Globus pallidus (tissue), 1 donor: ENCODE data around the gene NUP188.
A peak's percentile ranks its signal among the peaks of the same experiment; 100 is the strongest.
"Not testable (repeated sequence)": the region's sequence is repeated elsewhere in the genome, so short reads cannot be mapped to it uniquely, and the experiment has no call there.

ENCODE experiments used
- DNase-seq: peaks from one replicate; pipeline ENCODE4 v3.0.0-alpha.2; 2015; ENCODE audit warnings: low spot score

The NUP188 gene

DNA sequence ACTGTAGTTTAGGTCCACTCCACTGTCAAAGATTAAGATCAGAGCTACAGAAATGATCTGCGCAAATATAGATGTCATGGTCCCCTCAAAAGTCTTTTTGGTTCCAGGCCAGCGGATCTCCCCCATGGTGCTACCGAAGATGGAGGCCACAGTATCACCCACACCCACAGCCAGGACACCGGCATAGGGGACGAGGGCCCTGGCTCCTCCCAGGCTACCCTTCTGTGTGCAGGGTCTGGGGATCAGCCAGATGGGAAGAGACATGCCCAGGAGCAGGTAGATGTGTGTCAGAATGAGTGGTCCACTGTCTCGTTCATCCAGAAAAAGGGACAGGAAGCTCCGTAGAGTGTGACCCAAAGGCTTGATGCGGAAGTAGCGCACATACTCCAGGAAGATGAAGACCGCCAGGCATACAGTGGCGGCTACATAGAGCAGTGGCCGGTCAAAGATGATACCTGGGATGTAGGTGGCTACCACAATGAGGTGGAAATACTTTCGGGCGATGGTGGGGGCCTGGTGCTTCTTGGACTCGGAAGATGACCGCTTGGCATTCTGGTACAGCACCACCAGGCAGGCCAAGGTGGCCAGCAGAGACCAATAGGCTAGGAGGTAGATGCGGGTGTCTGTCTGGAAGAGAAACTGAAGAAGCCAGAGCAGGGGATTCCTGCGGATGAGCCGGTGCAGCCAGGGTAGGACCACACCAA, 1.5 kb upstream of the NUP188 start:
- no peak for DNase-seq

DNA sequence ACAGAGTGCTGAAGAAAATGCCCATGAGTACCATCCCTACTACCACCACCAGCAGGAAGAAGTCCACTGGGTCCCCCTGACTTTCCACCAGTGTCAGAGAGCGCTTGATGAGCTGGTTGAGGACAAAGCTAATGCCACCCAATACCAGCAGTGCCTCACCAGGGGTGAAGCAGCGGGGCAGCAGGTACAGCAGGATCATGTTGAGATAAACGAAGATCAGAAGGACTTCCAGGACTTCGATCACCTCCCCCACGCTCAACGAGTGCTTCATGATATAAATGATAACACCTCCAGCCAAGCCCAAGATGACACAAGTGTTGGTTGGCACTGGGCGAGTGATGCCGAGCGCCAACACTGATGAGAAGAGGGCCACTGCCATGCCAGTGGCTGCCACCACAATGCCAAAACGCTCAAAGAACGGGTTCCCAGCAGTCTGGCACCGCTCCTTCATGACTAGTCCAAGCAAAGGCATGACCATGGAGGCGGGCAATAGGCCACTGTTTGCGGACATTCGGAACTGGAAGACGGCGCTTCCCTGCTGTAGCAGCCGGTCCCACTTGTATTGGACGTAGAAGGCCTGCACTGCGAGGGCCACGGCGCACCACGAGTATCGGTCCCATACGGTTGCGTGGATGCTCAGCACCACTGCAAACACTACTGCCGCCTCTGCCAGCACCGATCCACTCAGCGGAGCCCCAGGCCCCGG, 775 bp upstream of the NUP188 start:
- peak; percentile 23 for DNase-seq

DNA sequence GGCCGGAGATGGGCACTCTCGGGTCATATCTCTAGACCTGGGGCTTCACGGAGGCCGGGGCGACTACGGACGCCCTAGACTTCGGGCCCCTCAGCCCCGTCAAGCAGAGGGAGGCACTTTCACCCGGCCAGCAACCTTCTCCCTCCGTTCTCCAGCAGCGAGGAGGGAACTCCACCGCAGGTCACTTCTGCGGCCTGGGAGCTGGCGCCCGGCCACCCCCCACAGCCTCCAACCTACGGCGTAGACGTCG, 297 bp upstream of the NUP188 start:
- no peak for DNase-seq

DNA sequence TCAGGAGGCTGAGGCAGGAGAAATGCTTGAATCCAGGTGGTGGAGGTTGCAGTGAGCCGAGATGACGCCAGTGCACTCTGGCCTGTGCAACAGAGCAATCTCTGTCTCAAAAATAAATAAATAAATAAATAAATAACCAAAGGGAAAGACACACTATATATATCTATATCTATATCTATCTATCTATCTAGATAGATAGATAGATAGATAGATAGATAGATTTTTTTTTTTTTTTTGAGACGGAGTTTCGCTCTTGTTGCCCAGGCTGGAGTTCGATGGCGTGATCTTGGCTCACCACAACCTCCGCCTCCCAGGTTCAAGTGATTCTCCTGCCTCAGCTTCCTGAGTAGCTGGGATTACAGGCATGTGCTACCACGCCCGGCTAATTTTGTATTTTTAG, 13.9 kb downstream of the NUP188 start:
- not testable (repeated sequence) for DNase-seq

DNA sequence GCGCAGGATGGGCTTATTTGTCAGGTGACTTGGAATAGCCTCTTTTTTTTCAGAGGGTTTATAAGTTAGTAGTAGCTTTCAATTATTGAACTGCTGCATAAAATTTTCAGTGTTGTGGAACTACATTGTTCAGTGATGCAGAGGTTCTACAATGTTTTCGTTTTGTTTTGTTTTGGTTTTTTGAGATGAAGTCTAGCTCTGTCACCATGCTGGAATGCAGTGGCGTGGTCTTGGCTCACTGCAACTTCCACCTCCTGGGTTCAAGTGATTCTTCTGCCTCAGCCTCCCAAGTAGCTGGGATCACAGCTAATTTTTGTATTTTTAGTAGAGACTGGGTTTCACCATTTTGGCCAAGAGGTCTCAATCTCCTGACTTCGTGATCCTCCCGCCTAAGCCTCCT, 22.0 kb downstream of the NUP188 start:
- no peak for DNase-seq

DNA sequence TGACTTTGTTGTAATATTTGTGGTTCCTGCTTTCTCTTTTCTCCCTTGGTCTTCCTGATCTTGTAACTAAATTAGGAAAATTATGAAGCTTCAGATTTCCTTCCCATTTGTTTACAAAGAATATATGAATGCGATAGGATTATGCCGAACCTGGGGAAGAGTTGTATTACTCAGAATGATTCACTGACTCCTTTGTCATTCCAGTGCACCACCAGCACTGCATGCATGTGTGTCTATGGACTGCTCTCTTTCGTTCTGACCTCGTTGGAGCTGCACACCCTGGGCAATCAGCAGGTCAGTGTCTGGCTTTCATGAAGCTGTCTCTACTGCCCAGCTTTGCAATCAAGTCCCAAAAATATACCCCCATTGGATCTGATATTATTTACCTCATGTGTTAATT, 25.5 kb downstream of the NUP188 start:
- DNase-seq = no peak

DNA sequence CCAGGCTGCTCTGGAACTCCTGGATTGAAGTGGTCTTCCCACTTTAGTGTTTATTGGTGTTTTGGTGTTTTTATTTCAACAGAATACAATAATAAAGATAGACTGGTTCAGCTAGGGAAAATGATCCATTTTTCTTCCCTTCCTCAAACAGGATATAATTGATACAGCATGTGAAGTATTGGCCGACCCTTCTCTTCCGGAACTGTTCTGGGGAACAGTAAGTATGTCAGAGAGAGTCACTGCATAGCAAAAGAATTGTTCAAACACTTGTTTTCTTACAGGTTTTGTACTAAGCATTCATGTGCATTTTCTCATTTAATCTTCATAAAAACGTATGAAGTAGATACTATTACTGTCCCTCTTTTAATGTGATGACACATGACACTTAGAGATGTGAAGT, 31.6 kb downstream of the NUP188 start:
- DNase-seq = no peak

DNA sequence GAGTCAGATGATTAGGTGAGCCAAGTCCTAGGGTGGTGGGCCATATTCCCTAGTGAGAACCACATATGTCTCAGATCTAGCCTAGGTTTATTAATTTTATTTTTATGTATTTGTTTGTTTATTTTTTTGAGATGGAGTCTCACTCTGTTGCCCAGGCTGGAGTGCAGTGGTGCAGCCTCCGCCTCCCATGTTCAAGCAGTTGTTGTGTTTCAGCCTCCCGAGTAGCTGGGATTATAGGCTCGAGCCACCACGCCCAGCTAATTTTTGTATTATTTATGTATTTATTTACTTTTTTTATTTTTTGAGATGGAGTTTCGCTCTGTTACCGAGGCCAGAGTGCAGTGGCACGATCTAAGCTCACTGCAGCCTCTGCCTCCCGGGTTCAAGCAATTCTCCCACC, 36.0 kb downstream of the NUP188 start:
- DNase-seq = no peak

DNA sequence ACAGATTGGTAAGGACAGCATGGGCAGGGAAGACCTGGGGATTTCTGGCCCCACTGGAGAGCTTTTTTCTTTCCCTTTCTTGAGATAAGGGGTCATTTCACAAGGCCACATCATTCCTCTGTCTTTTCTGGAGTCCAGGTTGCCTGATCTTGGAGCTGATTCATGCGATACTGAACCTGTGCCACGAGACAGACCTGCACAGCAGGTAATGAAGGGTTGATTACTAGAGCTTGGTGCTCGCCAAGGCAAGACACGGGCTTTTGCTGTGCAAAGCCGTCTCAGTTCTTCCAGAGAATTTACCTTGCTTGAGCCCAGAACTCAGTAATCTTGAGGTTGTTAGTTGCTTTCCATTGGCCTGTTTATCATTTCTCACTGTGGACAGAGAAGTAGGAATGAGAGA, 39.2 kb downstream of the NUP188 start:
- DNase-seq = no peak

DNA sequence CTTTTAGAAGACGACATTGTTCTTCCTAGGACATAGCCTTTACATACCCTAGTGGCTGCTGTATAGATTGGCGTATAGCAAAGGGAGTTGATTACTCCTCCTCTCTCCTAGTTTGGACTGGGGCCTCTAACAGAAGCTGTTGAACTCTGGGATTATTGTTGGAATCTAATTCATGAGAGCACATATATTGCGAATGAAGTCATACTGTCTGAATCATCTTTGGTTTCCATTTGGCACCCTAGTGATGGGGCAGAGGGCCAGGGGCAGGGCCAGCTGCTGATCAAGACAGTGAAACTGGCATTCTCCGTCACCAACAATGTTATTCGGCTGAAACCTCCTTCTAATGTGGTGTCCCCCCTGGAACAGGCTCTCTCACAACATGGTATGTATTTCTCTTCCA, 40.3 kb downstream of the NUP188 start:
- DNase-seq = peak; percentile 68

DNA sequence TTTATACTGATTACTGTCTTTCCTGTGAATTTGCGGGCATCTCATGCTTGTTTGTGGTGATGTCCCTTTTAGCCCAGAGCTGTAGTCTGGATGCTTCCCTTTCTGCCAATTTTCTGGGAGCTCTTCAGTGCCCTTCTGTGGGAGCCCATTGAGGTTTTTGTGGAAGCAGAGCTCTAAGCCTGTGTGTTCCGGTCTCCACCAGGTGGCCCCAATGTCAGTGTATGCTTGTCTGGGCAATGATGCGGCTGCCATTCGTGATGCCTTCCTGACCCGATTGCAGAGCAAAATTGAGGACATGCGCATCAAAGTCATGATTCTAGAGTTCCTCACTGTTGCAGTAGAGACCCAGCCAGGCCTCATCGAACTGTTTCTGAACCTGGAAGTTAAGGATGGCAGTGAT, 45.5 kb downstream of the NUP188 start:
- peak; percentile 81 for DNase-seq

DNA sequence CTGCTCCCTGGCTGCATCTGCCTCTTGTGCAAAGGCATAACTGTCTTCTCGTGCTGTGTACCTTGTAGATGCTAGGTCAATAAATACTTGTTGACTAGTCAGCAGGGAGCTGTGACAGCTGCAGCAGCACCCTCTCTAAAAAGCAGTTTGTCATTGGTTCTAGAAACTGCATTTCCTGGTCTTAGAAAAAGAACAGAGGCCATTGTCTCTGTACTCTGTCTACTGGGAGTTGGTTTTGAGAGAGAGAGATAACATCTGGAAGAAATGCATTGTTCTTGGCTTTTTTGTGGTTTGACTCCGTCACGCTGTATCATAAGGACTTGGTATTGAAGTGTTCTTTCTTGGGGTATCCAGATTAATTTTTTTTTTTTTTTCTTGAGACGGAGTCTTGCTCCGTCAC, 48.3 kb downstream of the NUP188 start:
- peak; percentile 80 for DNase-seq

DNA sequence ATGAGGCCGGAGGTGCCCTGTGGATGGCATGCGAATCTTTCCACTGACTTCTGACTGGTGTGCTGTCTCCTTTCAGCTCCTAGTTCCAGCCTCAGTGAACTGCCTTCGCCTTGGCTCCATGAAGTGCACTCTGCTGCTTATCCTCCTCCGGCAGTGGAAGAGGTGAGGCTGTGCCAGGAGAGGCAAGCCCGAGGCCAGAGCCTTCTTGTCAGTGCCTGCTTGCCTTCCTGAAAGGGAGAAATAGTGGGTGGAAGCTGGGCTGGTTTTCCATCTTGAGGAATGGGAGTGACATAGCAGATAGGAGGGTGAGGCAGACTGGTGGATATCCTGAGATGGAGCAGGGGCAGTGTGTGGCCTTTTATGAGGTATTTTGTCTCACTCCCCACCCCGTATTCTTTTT, 51.0 kb downstream of the NUP188 start:
- no peak for DNase-seq

DNA sequence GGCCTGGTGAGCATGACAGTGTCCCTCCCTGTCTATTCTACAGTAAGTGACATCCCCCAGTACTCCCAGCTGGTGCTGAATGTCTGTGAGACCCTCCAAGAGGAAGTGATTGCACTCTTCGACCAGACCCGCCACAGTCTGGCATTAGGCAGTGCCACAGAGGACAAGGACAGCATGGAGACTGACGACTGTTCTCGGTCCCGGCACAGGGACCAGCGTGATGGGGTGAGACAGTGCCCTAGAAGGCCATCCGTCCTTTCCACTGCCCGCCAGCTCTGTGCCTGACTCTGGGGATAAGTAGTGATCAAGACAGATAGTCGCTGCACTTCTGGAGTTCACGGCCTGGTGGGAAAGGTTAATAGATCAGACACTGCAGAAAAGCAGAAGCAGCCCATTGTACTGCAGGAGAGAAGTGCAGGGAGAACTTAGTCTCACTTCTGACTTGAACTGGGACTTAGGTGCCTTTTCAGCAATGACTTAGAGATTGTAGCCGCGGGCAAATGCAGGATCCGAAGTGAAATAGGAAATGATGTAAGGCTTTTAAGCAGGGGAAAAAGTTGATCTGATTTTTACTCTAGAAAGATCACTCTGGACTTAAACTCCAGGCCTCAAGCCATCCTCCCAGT, 52.2 kb downstream of the NUP188 start:
- DNase-seq = no peak

DNA sequence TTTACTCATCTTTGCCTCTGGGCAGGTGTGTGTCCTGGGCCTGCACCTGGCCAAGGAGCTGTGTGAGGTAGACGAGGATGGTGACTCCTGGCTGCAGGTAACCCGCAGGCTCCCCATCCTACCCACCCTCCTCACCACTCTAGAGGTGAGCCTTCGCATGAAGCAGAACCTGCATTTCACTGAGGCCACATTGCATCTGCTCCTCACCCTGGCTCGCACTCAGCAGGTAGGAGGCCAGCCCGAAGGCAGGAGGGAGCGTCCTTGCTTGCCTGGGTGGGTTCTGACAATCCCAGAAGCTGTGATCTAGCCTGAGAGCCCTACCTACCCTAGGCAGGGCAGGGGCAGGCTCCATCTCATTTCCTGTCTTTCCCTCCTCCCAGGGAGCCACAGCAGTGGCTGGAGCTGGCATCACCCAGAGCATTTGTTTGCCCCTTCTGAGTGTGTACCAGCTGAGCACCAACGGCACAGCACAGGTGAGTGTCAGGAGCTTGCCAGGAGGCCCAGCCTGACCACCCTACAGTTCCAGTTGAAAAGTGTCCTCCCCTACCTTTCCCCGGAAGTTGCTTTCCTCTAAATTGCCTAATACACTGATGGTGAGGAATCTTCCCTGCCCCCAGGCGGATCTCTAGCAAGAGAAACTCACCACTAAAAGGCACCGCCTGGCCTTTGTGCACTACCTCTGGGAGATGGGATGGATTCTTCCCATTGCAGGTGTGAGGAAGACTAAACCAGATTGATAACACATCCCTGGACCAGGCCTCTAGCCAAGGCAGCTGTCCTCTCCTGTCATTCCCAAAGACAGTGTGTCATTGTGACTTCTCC, 54.2 kb downstream of the NUP188 start:
- DNase-seq = no peak

DNA sequence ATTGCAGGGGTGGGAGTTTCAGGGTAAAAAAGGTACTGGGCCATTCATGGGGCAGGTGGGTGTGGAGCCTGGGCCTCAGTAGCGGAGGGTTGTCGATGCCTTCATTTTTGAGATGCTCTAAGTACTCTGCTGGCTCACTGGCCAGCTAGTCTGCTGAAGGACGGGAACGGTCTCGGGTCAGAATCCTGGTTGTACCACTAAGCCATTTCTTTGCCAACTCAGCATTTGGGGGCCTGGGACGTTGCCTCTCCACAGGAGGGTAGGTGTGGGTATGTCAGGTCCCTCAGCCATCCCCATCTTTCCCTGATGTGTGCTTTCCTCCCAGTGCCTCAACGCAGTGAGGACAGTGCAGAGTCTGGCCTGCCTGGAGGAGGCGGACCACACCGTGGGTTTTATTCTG, 55.5 kb downstream of the NUP188 start:
- DNase-seq = no peak

DNA sequence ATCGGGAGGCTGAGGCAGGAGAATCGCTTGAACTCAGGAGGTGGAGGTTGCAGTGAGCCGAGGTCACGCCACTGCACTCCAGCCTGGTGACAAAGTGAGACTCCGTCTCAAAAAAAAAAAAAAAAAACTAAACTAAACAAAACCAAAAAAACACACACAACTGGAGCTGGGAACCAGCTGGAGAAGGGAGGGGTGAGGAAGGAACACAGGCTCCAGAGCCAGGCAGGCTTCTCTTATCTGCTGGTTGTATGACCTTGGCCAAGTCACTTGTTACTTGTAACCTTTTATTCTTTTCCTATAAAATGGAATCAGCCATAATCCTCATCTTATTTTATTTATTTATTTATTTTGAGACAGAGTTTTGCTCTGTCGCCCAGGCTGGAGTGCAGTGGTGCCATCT, 56.7 kb downstream of the NUP188 start:
- DNase-seq = not testable (repeated sequence)

DNA sequence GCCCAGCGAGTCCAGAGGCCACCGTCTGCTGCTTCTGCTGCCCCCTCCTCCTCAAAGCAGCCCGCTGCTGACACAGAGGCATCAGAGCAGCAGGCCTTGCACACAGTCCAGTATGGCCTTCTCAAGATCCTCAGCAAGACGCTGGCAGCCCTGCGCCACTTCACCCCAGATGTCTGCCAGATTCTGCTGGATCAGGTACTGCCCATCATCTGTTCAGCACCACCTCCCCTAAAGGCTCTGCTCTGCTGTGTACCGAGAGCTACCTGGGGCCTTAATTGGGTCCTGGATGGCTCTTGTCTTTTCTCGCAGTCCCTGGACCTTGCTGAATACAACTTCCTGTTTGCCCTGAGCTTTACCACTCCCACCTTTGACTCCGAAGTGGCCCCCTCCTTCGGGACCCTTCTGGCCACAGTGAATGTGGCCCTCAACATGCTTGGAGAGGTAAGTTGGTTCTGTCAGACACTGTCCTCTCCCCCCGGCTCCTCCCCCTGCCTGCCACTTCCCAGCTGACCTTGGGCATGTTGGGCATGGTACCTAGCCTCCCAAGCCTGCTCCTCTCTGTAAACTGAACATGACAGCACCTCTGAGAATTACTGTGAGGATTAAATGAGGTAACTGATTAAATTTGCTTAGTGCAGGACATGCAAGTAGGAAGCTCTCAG, 58.0 kb downstream of the NUP188 start:
- DNase-seq = no peak

DNA sequence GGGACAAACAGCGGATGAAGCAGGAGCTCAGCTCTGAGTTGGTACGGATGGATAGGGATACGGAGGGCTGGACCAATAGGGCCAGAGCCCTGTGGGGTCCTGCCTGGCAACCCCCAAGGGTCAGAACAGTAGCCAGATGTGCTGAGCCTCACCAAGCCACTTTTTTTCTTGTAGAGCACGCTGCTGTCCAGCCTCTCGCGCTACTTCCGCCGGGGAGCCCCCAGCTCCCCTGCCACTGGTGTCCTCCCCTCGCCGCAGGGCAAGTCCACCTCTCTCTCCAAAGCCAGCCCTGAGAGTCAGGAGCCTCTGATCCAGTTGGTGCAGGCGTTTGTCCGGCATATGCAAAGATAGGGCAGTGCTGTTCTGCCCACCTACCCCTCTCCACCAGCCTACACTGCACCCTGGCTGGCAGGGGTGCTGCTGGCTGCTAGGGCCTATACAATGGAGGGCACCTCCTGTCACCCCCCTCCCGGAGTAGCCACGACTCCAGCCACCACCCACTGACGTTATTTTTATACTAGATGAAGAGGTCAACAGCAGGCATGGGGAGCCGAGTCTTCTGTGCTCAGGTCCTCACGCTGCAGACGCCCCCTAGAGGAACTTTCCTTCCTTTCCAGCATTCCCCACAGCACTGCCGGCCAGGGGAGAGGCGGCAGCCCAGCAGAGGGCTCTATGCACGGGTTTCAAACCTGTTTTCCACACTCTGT, 59.0 kb downstream of the NUP188 start:
- DNase-seq = peak; percentile 87

DNA sequence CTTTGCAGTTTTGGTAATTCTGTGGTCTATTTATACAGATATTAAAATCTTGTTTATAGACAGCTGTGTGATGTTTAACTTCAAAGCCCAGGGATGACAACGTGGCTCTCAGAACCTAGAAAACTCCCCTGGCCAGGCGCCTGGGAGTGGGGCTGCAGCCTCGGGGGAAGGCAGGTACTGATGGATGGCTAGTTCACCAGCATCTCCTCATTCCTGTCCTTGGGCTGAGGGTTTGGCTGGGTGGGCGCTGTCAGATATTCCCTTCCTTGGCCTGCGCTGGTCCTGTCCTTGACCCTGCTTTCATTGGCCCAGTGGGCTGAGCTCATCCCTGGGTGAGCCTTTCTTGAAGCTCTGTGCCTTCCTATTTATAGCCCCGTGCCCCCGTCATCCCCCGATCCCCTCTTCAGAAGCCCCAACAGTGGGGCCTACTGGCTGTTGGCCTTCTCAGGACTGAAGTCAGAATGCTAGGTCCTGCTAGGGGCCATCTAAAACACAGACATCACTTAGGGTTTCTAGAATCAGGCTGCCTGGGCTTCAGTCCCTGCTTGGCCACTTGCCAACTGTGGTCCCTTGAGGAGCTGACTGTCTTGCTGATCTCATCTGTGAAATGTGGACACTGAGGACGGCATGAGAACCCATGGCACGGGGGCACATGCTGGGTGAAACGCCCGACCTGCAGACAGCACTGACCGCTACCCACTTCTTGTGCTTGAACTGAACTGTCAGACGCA, 59.7 kb downstream of the NUP188 start:
- no peak for DNase-seq
